ENCODE data around the gene TEX12.
A peak's percentile ranks its signal among the peaks of the same experiment; 100 is the strongest.
"Not testable (repeated sequence)": the region's sequence is repeated elsewhere in the genome, so short reads cannot be mapped to it uniquely, and the experiment has no call there.

TEX12 gene

GRCh38 chr11:112159098-112160065 lies 7.8 kb upstream of the TEX12 start:
- Mint-ChIP-seq H3K27ac (no peak overlapping the region), H3K4me3 (no peak overlapping the region), H3K4me1 (ENCODE audit: low read depth) (peaks cover 1% of the 10 kb centered on the region), H3K9me3 (no peaks in the 10 kb centered on the region), H3K36me3 (ENCODE audit: low read depth) (peaks cover 2% of the 10 kb centered on the region), H3K27me3 (ENCODE audit: low read depth) (peaks cover 12% of the 10 kb centered on the region)

DNA sequence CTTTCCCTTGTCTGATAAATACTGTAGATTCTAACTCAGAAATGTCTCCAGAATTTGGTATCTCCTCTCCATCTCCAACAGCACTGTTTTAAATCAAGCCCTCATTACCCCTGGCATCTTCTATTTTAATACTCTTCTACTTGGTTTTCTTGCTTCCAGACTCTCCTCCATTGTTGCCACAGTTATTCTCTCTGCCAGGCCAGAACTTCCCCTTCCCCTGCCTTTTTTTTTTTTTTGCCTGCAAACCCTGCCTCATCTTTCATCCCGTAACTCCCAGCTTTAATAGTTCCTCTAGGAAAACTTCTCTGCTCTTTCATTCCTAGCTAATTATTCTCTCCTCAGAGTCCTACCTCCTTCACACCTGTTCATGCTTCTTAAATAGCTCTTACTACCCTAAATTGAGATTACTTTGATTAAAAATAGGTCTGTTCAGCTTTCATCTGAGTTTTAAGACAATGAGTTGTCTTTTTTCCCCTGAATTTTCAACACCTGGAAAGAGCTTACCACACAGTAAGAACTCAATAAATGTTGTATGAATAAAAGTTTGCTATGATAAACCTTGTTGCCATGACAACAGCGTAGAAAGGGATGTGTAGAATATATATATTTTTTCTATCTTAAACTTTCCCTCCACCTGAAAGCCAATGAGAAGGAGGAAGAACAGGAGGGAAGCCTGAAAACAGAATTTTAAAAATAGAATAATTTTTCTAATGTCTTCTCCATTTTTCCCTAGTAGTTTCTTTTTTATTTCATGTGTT lies 6.9 kb upstream of the TEX12 start:
- peaks cover 14% of the 10 kb centered on the region for H3K27me3 Mint-ChIP-seq (ENCODE audit: low read depth)
- no peak overlapping the region for H3K27ac Mint-ChIP-seq
- no peaks in the 10 kb centered on the region for H3K9me3 Mint-ChIP-seq
- peaks cover 2% of the 10 kb centered on the region for H3K36me3 Mint-ChIP-seq (ENCODE audit: low read depth)
- peaks cover 4% of the 10 kb centered on the region for H3K4me1 Mint-ChIP-seq (ENCODE audit: low read depth)
- no peak overlapping the region for H3K4me3 Mint-ChIP-seq

GRCh38 chr11:112161012-112161411 lies 6.2 kb upstream of the TEX12 start:
- H3K4me3 Mint-ChIP-seq = no peak overlapping the region
- H3K9me3 Mint-ChIP-seq = no peaks in the 10 kb centered on the region
- no peak overlapping the region for H3K27ac Mint-ChIP-seq
- peaks cover 4% of the 10 kb centered on the region for H3K4me1 Mint-ChIP-seq (ENCODE audit: low read depth)
- H3K27me3 Mint-ChIP-seq (ENCODE audit: low read depth) = peaks cover 14% of the 10 kb centered on the region
- H3K36me3 Mint-ChIP-seq (ENCODE audit: low read depth) = peaks cover 2% of the 10 kb centered on the region

- H3K9me3 Mint-ChIP-seq; H3K27ac Mint-ChIP-seq; H3K36me3 Mint-ChIP-seq (ENCODE audit: low read depth); H3K4me1 Mint-ChIP-seq (ENCODE audit: low read depth); H3K4me3 Mint-ChIP-seq: not testable (repeated sequence)
- peaks cover 14% of the 10 kb centered on the region for H3K27me3 Mint-ChIP-seq (ENCODE audit: low read depth)
Measured at GRCh38 chr11:112162200-112162599, 5.0 kb upstream of the TEX12 start.

DNA sequence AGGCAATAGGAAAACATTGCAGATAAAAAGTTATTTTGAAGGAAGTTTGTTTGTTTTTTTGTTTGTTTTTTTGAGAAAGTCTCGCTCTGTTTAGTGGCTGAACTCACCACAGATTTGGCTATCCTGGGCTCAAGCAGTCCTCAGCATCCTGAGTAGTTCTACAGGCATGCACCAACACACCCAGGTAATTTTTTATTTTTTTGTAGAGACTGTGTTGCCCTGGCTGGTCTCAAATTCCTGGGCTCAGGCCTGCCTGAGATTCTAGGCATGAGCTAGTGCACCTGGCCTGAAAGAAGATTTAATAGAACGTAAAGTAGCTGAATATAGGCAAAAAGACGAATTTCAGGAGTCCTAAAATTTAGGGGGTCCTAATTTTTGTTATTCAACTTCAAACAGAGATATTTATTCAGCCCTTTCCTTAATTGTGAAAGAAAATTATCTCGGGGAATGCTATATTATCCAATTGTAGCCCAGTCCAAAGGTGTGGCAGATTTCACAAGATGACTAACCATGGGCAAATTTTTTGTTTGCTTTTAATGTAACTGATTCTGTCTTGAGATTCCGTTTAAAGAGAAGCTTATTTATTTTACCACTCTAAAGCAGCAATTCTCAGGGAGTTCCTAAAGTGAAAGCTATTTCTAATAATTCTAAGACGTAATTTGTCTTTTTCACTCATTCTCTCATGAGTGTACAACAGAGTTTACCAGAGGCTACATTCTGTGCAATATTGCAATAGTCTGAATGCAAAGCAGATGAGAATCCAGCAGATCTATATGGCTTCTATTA lies 4.2 kb upstream of the TEX12 start:
- H3K4me1 Mint-ChIP-seq (ENCODE audit: low read depth) = peaks cover 4% of the 10 kb centered on the region
- no peak overlapping the region for H3K4me3 Mint-ChIP-seq
- H3K27me3 Mint-ChIP-seq (ENCODE audit: low read depth) = peaks cover 18% of the 10 kb centered on the region
- H3K36me3 Mint-ChIP-seq (ENCODE audit: low read depth) = peaks cover 2% of the 10 kb centered on the region
- no peak overlapping the region for H3K27ac Mint-ChIP-seq
- H3K9me3 Mint-ChIP-seq = no peaks in the 10 kb centered on the region

DNA sequence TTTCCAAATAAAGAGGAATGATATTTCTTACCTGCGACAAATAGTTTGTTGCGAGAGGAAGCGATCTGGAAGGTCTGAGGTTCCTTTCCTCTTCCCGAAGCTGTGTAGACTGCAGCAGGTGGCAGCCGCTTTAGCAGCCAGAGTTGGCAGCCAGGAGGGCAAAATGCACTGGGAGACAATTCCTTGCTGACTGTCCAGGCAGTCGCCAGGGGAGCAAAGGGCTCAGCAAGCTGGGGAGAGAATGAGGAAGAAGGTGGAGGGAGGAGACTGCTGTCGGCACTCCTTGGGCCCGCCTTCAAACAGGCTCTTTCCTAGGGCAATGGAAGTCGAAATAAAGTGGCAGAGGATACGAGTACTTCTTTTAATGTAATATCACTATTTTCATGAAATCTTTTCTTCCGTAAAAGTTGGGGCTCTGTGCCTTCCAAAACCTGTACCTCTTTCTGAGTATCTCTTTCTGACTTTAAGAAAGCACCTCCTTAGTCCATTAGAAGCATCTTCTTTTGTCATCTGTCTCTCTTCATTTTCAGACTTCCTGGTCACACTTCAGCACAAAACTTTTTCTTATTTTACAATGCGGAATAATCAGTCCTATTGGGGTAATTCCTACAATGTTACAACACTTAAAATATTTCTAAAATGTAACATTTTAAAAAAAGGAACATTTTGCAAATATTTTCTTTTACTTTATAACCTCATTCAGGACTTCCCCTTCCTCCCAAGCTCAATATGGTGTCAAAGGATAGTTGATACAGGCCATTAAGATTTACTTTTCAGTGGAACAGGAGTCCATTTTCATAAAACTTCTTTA lies 3.1 kb upstream of the TEX12 start, which contains the start of gene IL18:
TSS of gene IL18 (minus strand) at position 220 of the 811 bp plus-strand sequence. CDS start 9,041 bp downstream, outside the sequence.
- H3K27ac Mint-ChIP-seq = no peak within 1 kb of the TSS
- peaks cover 18% of the 10 kb centered on the region for H3K27me3 Mint-ChIP-seq (ENCODE audit: low read depth)
- H3K36me3 Mint-ChIP-seq (ENCODE audit: low read depth) = peaks cover 2% of the 10 kb centered on the region
- peak within 1 kb of the TSS; percentile 64 for H3K4me3 Mint-ChIP-seq
- H3K4me1 Mint-ChIP-seq (ENCODE audit: low read depth) = peaks cover 4% of the 10 kb centered on the region
- no peaks in the 10 kb centered on the region for H3K9me3 Mint-ChIP-seq

- Mint-ChIP-seq H3K4me3 (no peak overlapping the region), H3K4me1 (ENCODE audit: low read depth) (peaks cover 4% of the 10 kb centered on the region), H3K36me3 (ENCODE audit: low read depth) (peaks cover 2% of the 10 kb centered on the region), H3K9me3 (no peaks in the 10 kb centered on the region), H3K27ac (no peak overlapping the region), H3K27me3 (ENCODE audit: low read depth) (peaks cover 18% of the 10 kb centered on the region)
Measured at GRCh38 chr11:112165049-112165448, 2.1 kb upstream of the TEX12 start.

DNA sequence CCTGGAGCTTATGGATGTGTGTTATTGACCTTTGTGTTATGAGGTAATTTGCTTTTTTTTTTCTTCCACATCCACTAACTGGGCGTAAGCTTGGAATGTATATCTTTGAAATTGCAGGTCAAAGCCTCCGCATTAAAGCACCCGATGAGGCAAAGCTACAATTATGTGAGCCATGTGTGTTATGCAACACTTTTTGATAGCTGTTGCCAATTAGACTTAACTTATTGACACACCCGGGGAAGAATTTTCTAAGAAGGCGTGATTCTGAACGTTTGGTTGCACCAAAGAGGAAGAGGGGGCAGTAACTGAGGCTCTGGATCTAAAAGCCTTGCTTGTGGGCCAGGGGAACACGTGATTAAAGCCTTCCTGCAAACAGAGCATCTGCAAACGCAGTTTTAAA lies 610 bp upstream of the TEX12 start:
- Mint-ChIP-seq H3K4me3 (no peak overlapping the region), H3K27ac (no peak overlapping the region), H3K9me3 (no peaks in the 10 kb centered on the region), H3K4me1 (ENCODE audit: low read depth) (peaks cover 4% of the 10 kb centered on the region), H3K27me3 (ENCODE audit: low read depth) (peaks cover 18% of the 10 kb centered on the region), H3K36me3 (ENCODE audit: low read depth) (peaks cover 2% of the 10 kb centered on the region)

- Mint-ChIP-seq H3K9me3 (no peaks in the 10 kb centered on the region), H3K27ac (no peak overlapping the region), H3K36me3 (ENCODE audit: low read depth) (no peaks in the 10 kb centered on the region), H3K27me3 (ENCODE audit: low read depth) (peaks cover 22% of the 10 kb centered on the region), H3K4me1 (ENCODE audit: low read depth) (peaks cover 4% of the 10 kb centered on the region), H3K4me3 (no peak overlapping the region)
Measured at GRCh38 chr11:112172362-112172994, 5.3 kb downstream of the TEX12 start.

- Mint-ChIP-seq H3K4me1 (ENCODE audit: low read depth) (peaks cover 4% of the 10 kb centered on the region), H3K36me3 (ENCODE audit: low read depth) (no peaks in the 10 kb centered on the region), H3K4me3 (no peak overlapping the region), H3K9me3 (no peaks in the 10 kb centered on the region), H3K27me3 (ENCODE audit: low read depth) (peaks cover 19% of the 10 kb centered on the region), H3K27ac (no peak overlapping the region)
Measured at GRCh38 chr11:112173152-112173551, 6.0 kb downstream of the TEX12 start.

DNA sequence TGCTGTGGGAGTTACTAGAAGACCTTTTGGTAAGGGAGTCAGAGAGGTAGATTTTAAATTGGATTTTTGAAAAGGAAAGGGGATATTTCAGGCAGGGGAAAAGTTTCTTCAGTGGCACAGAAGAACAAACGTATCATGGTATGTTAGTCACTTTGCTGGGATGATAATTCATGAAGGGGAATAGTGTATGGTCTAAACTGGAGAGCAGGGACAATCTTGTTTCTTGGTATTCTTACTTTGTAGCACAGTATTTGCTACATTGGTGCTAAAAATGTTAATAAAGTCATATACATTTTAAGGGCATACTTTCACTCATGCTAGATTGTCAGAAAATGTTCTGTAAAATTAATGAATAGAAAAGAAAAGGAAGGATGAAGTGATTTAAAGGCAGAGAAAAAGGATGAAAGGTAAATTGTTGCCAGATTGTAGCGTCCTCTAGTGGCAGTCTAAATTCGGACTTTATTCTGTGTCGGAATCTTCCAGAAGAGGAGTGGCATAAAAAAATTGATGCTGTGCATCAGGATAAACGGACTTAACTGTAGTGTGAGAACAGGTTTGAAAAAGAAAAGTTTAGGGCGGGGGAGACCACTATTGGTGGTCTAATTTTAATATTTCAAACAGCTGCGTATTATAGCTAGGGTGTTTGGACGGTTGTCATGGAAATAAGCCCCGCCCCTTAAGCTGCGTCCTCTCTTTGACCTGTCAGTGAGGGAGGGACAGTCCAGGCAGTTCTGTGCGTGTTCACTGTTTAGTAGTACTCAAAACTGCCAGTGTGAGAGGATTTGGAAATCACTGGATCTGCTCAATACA lies 7.8 kb downstream of the TEX12 start, which contains the start of gene BCO2:
TSS of gene BCO2 (plus strand) at position 724 of the 810 bp plus-strand sequence. CDS start 90 bp downstream, outside the sequence.
- Mint-ChIP-seq H3K4me3 (peak within 1 kb of the TSS; percentile 73), H3K27me3 (ENCODE audit: low read depth) (peaks cover 29% of the 10 kb centered on the region), H3K9me3 (no peaks in the 10 kb centered on the region), H3K36me3 (ENCODE audit: low read depth) (no peaks in the 10 kb centered on the region), H3K27ac (peak within 1 kb of the TSS; percentile 49), H3K4me1 (ENCODE audit: low read depth) (peaks cover 4% of the 10 kb centered on the region)

- H3K27me3 Mint-ChIP-seq (ENCODE audit: low read depth) = peaks cover 35% of the 10 kb centered on the region
- H3K9me3 Mint-ChIP-seq = no peaks in the 10 kb centered on the region
- H3K27ac Mint-ChIP-seq = no peak overlapping the region
- no peaks in the 10 kb centered on the region for H3K36me3 Mint-ChIP-seq (ENCODE audit: low read depth)
- peaks cover 4% of the 10 kb centered on the region for H3K4me1 Mint-ChIP-seq (ENCODE audit: low read depth)
- H3K4me3 Mint-ChIP-seq = no peak overlapping the region
Measured at GRCh38 chr11:112175599-112175952, 8.4 kb downstream of the TEX12 start.
